Fibroblast of mammary gland (primary cell): ENCODE data around the gene RNH1.
"Not testable (repeated sequence)": the region's sequence is repeated elsewhere in the genome, so short reads cannot be mapped to it uniquely, and the experiment has no call there.

Experiments
- DNase-seq: peaks from one replicate; pipeline ENCODE4 v3.0.0-alpha.2; 2010; ENCODE audit warnings: low read depth
- H3K4me3 ChIP-seq: 2 replicates; pipeline ENCODE4 v1.5.1; 2011; ENCODE audit warnings: low read depth, mild to moderate bottlenecking, low read length, moderate library complexity; ENCODE audit not compliant: control insufficient read depth
- CTCF ChIP-seq: conservative IDR thresholded peaks from 2 replicates; pipeline ENCODE4 v1.5.1; 2011; ENCODE audit warnings: low read depth, low read length, inconsistent platforms; ENCODE audit not compliant: control insufficient read depth, insufficient read depth

Gene RNH1

DNA sequence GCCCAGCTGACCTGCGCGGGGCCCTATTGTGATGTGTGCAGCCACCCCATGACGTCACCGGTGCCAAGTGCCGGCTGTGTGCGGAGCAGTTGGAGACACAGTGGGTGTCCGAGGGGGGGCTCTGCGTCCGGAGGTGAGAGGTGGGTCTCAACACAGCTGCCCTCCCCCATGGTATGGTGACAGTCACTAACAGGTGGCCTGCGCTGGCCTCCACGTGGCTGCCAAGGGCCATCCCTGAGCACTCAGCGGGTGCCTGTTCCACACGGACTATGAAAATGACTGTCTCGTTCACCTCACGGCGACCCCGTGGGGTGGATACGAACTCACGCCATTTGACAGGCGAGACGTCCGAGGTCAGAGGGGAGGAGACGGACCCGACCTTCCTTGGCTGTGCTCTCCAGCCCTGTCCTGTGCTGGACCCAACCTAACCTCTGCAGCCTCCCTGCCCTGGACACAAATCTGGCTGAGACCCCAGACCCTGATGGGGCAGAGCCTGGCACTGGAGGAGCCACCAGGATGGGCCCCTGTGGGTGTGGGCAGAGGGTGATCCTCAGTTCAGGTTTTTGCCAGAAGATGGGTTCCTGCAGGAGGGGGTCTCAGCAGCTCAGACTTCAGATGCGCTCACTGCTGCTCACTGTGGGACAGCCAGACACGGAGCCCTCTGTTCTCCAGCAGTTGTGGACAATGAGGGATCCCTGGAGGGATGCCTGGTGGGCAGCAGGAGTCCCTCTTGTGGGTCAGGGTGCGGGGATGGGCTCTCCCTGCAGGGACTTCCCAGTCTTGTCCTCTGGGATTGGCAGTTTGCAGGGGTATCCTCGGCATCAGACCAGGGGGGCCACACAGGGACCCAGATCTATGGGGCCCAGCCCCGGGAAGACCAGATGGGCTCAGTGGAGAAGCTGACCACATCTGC, 22.0 kb upstream of the RNH1 start:
- H3K4me3 ChIP-seq = no peak overlapping the region
- no peak for TF ChIP-seq CTCF
- DNase-seq = no peak

DNA sequence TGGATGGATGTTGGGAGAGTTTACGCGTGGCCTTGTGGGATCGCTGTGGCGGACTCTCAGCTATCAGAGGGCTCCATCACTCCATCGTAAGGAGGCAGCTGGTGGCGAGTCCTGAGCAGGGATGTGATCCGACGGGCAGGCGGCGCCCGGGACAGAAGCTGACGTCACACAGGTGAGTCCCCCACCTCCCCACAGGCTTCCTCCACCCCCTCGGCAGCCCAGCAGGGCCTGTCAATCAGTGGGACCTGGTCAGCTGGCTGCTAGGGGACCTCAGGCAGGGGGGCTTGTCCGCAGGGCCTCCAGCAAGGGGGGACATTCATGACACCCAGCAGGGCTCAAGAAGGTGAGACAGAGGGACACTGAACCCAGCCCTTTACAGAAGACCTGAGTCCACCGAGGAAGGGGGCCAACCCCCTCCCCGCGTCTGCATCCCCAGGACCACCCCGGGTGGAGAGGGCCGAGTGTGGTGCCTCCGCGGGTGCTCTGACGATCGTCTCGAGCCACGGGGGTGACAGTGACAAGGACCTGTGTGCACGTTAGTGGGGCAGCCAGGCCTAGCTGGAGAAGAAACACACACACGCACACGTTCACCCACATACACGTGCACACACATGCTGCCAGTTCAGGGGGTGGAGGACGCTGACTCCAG, 21.2 kb upstream of the RNH1 start:
- H3K4me3 ChIP-seq = no peak overlapping the region
- no peak for TF ChIP-seq CTCF
- no peak for DNase-seq

DNA sequence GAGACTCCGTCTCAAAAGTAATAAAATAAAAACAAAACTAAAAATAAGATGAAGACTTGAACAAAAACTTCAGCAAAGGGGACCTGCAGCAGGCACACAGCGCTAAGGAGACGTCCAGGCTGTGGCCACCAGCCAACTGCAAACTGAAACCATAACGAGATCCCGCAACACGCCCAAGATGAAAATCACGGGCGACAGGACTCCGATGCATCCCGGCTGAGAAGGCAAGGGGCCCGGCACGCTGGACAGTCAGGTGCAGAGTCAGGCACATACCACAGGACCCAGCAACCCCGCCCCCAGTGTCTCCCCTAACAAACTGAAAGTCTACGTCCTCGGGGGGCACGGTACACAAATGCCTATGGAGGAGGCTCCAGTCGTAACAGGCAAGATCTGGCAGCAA, 19.1 kb upstream of the RNH1 start:
- H3K4me3 ChIP-seq = no peak overlapping the region
- DNase-seq = no peak
- no peak for TF ChIP-seq CTCF

DNA sequence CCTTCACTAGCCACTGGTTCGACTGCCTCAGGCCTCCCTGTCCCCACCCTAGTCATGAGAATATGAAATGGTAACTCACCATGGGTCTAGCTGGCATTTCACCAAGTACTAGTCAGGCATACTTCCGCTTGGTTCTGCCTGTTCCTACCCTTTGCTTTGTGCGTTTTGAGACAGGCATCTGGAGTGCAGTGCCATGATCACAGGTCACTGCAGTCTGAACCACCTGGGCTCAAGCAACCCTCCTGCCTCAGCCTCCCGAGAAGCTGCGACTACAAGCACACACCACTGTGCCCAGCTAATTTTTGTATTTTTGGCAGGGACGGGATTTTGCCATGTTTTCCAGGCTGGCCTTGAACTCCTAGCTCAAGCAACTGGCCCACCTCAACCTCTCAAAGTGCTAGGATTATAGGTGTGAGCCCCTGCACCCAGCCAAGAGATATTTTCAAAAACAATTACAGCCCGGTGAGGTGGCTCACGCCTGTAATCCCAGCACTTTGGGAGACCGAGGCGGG, 14.2 kb upstream of the RNH1 start:
- no peak for TF ChIP-seq CTCF
- no peak overlapping the region for H3K4me3 ChIP-seq
- DNase-seq = no peak

GRCh38 chr11:520428-521176, 13.6 kb upstream of the RNH1 start:
- no peak overlapping the region for H3K4me3 ChIP-seq
- no peak for DNase-seq
- no peak for TF ChIP-seq CTCF

DNA sequence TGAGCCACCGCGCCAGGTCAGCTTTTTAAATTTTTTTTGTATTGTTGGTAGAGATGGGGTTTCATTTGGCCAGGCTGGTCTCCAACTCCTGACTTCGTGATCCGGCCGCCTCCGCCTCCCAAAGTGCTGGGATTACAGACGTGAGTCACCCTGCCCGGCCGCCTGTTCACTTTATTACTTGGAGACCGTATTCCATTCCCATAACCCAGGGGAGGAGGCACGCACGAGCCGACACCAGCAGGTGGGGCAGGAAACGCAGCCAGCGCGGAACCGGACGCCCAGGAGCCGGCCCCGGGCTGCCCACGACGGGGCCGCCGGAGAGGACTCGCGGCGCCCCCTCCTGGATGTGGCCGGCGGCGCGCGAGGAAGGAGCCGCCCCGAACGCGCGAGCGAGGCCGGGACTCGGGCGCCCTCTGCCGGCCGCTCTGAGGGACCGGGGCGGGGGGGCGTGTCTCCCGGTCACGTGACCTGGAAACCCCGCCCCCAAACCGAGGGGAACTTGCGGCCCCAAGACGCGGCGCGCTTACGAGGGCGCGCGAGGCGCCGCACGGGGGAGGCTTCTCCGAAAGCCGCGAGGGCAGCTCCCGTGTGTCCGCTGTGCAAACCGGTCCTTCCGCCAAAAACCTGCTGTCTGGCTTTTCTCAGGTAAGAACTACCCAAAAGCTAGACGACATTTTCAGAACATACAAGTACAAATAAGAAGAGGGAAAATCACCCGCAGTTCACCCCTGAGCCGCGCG, 11.6 kb upstream of the RNH1 start:
- peak overlapping the region; percentile 16 for H3K4me3 ChIP-seq
- peak; percentile 96 for DNase-seq

GRCh38 chr11:516918-517685, 10.1 kb upstream of the RNH1 start:
- not testable (repeated sequence) for H3K4me3 ChIP-seq, DNase-seq

More for the DNA sequence above, 11.6 kb upstream of the RNH1 start:
- no peak for TF ChIP-seq CTCF
